Esophagus squamous epithelium (tissue), 5 donors: ENCODE measurements around the gene NCKAP5. TPM values are rescaled to one million over a fixed set of nuclear protein-coding genes. Genes with fewer than 3 reads are reported as not detected.

Source experiments
- DNase-seq: peaks from one replicate; lab custom pipeline; 2025; lab: John Stamatoyannopoulos, UW
- H3K27ac ChIP-seq, 4 donors: fragments of 200-600 bp; sonication (generic); one replicate each; pipeline ENCODE4 v1.5.1; 2016 to 2019; ENCODE audit warnings: mild to moderate bottlenecking in 1 of 4
- H3K27me3 ChIP-seq, 4 donors: fragments of 200-600 bp; sonication (generic); 1 replicate in 3 of 4; 2 replicates in 1 of 4; pipeline versions ENCODE4 v1.5.1 to v1.6.0; 2017 to 2021; ENCODE audit warnings: antibody characterized with exemption in 1 of 4
- H3K36me3 ChIP-seq, 3 donors: fragments of 200-600 bp; sonication (generic); one replicate each; pipeline ENCODE4 v1.5.1; 2016 to 2019
- H3K4me1 ChIP-seq, 3 donors: fragments of 200-600 bp; sonication (generic); one replicate each; pipeline ENCODE4 v1.5.1; 2017 to 2019
- H3K4me3 ChIP-seq, 4 donors: fragments of 200-600 bp; sonication (generic); 1 replicate in 3 of 4; 2 replicates in 1 of 4; pipeline ENCODE4 v1.5.1; 2016 to 2019; ENCODE audit warnings: mild to moderate bottlenecking in 2 of 4, moderate library complexity in 1 of 4
- H3K9me3 ChIP-seq, 3 donors: fragments of 200-600 bp; sonication (generic); one replicate each; pipeline ENCODE4 v1.5.1; 2016 to 2019
- POLR2A ChIP-seq, 4 donors: fragments of 450-650 bp; IDR thresholded peaks; one replicate each; pipeline ENCODE4 v1.6.1; 2017; ENCODE audit warnings: antibody characterized with exemption in 4 of 4, mild to moderate bottlenecking in 4 of 4, moderate library complexity in 3 of 4
- WGBS, 2 donors: methylation state at CpG; one replicate each; pipeline ENCODE4 v1.1.5; 2018; 5-methylcytosine and 5-hydroxymethylcytosine counted together
- intact Hi-C: fragments of 100-400 bp; cut with DNase I; formaldehyde crosslinking; loops from one replicate; pipeline ENCODE4 v1.15.0; 2022
- total RNA-seq, 4 donors: library from RNA; depleted of rRNA; stranded (reverse); fragments of >200 nt; gene quantifications; one replicate each; pipeline ENCODE4 v1.1.0, GENCODE V29; 2016
- TF ChIP-seq, protein P1 (sequence below), 6 experiments: fragments of 450-650 bp in 4 of 6; fragments of 200-600 bp in 2 of 6; sonication (generic) in 2 of 6; IDR thresholded peaks; one replicate each; pipeline ENCODE4 v1.5.1; 2016 to 2019; ENCODE audit warnings: antibody characterized with exemption in 6 of 6, mild to moderate bottlenecking in 4 of 6, moderate library complexity in 4 of 6
- donor health status: DM: yes; HTN: yes; CAD: no.

Gene NCKAP5
- total RNA-seq, 4 donors from 2014 or later: 4.5 to 6.9 (median 5.3) TPM

DNA sequence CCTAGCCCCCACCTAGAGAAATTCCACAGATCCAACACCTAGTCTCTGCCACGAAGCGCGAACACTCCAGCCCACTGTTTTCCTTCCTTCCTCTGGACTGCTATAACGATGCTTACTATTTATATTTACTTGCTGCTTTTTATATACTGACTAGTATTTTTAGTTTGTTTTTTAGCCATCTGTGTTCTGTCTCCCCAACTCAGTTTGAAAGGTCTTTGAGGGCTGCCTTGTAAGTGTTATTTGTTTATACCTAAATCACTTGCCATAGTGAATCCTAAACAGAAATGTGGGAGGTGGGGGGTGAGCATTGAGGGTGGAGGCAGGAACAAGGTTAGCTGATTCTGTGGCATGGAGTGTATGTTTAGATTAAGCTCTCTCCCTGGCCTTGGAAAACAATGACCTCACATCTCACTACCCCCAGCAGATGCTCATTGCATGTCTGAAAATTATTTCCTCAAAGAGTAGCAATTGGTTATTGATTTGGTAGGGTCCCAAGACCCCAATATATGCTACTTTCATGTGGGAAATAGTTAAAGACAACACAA is 1.1 kb upstream of the NCKAP5 start:
- DNase-seq: no peak
- intact Hi-C loops: no loop called here
- TF ChIP-seq POLR2A (IDR thresholded peaks at IDR 0.05): no peak
- TF ChIP-seq, protein P1, sequence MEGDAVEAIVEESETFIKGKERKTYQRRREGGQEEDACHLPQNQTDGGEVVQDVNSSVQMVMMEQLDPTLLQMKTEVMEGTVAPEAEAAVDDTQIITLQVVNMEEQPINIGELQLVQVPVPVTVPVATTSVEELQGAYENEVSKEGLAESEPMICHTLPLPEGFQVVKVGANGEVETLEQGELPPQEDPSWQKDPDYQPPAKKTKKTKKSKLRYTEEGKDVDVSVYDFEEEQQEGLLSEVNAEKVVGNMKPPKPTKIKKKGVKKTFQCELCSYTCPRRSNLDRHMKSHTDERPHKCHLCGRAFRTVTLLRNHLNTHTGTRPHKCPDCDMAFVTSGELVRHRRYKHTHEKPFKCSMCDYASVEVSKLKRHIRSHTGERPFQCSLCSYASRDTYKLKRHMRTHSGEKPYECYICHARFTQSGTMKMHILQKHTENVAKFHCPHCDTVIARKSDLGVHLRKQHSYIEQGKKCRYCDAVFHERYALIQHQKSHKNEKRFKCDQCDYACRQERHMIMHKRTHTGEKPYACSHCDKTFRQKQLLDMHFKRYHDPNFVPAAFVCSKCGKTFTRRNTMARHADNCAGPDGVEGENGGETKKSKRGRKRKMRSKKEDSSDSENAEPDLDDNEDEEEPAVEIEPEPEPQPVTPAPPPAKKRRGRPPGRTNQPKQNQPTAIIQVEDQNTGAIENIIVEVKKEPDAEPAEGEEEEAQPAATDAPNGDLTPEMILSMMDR (IDR thresholded peaks at IDR 0.05): no peak
- Histone ChIP-seq H3K27ac (no peak overlapping the region), H3K4me1 (peaks cover 5 to 72% (median 9%) of the 10 kb centered on the region in 3 donors), H3K9me3 (no peaks in the 10 kb centered on the region), H3K36me3 (no peaks in the 10 kb centered on the region), H3K4me3 (no peak overlapping the region), H3K27me3 (no peaks in the 10 kb centered on the region)
- WGBS, 2 donors: 60 to 67% methylated on average over 4 of the region's 4 CpGs

GRCh38 chr2:133568598-133568997 is 335 bp upstream of the NCKAP5 start:
- Histone ChIP-seq H3K4me1 (peaks cover 5 to 72% (median 9%) of the 10 kb centered on the region in 3 donors), H3K4me3 (peak overlapping the region in 3 of 4 donors; percentile 26 to 57 (median 32)), H3K9me3 (no peaks in the 10 kb centered on the region), H3K36me3 (no peaks in the 10 kb centered on the region), H3K27ac (peak overlapping the region in 3 of 4 donors; percentile 60 to 64 (median 62)), H3K27me3 (no peaks in the 10 kb centered on the region)
- no peak for DNase-seq
- no peak for TF ChIP-seq POLR2A (IDR thresholded peaks at IDR 0.05)
- TF ChIP-seq, protein P1 (IDR thresholded peaks at IDR 0.05): no peak
- 15 to 24% methylated on average over 5 of the region's 5 CpGs for WGBS, 2 donors
- intact Hi-C loops: no loop called here

DNA sequence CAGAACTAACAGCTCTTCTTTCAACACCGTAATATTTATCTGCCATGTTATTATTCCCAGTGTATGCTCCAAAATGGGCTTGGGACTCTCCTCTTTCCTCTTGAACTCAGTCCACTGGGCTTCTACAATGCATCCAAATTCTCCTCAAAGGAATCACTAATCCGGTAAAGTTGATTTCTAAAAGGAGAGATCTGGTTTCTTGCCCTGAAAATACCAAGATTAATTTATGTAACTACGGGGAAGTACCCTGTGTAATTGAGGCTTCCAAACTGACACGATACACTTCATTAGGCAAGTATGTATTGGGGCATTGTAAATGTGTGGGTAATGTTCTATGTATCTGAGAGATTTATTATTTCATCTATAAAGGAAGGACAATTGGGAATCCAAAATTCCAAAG is 5.7 kb downstream of the NCKAP5 start:
- no peak for DNase-seq
- Histone ChIP-seq H3K4me1 (peaks cover 5 to 46% (median 5%) of the 10 kb centered on the region in 3 donors), H3K9me3 (no peaks in the 10 kb centered on the region), H3K27me3 (no peaks in the 10 kb centered on the region), H3K27ac (no peak overlapping the region), H3K36me3 (no peaks in the 10 kb centered on the region), H3K4me3 (no peak overlapping the region)
- TF ChIP-seq, protein P1 (IDR thresholded peaks at IDR 0.05): no peak
- no peak for TF ChIP-seq POLR2A (IDR thresholded peaks at IDR 0.05)
- 37 to 50% methylated on average over 4 of the region's 4 CpGs for WGBS, 2 donors
- intact Hi-C loops: no loop called here

DNA sequence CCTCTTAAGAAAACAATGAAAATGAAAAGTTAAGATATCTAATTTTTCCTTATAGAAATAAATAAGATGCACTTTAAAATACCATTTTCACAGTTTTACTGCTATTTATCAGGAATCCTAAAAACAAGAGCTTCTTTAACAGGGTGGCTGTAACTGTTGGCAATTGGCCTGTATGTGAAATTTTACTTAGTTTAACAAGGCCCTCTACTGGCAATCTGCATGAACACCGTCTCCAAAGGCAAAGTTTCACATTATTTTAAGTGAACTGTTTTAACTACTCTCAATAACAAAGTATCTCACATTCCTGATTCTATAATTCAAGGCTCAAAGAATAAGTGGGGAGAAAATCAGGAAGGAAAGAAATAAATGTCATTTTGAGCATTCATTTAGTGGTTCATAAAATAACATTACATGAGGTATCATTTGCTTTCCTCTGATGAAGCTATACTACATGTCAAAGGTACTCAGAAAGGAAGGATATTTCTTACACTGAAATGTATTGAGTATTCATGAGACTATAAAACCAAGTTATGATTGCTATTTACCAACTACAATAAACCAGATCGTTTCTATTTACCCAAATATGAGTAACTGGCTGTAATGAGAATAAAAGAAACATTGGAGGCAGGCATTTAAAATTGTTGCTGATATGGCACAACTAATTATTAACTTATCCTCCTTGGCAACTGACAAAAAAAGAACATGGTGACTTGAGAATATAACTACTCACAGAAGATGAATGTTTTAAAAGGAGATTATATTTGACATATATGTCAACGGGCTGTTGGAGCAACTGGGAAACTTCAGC is 7.0 kb downstream of the NCKAP5 start:
- Histone ChIP-seq H3K4me1 (peaks cover 0 to 33% (median under 1%) of the 10 kb centered on the region in 3 donors), H3K4me3 (no peak overlapping the region), H3K27me3 (no peaks in the 10 kb centered on the region), H3K9me3 (no peaks in the 10 kb centered on the region), H3K36me3 (no peaks in the 10 kb centered on the region), H3K27ac (no peak overlapping the region)
- DNase-seq: no peak
- 26 to 33% methylated on average over 3 of the region's 3 CpGs for WGBS, 2 donors
- TF ChIP-seq POLR2A (IDR thresholded peaks at IDR 0.05): no peak
- TF ChIP-seq, protein P1 (IDR thresholded peaks at IDR 0.05): peak; percentile 18 to 78 (median 52)
- intact Hi-C loops: no loop called here

GRCh38 chr2:133557614-133558013 is 10.6 kb downstream of the NCKAP5 start:
- Histone ChIP-seq H3K4me1 (peaks cover 0 to 18% (median 0%) of the 10 kb centered on the region in 3 donors), H3K9me3 (no peaks in the 10 kb centered on the region), H3K27ac (no peak overlapping the region), H3K4me3 (no peak overlapping the region), H3K27me3 (no peaks in the 10 kb centered on the region), H3K36me3 (no peaks in the 10 kb centered on the region)
- TF ChIP-seq POLR2A (IDR thresholded peaks at IDR 0.05): no peak
- TF ChIP-seq, protein P1 (IDR thresholded peaks at IDR 0.05): no peak
- no peak for DNase-seq
- intact Hi-C loops: no loop called here
- 73% methylated on average over 2 to 3 of the region's 3 CpGs for WGBS, 2 donors
